HG03457 (cell line): ENCODE results near the gene UTP15.

ENCODE experiments used
- ATAC-seq: cut with Tn5 transposase; IDR thresholded peaks from one replicate; pipeline ENCODE4 v1.9.1; 2021; ENCODE audit warnings: moderate number of reproducible peaks; ENCODE audit not compliant: unreplicated experiment

Gene UTP15

DNA sequence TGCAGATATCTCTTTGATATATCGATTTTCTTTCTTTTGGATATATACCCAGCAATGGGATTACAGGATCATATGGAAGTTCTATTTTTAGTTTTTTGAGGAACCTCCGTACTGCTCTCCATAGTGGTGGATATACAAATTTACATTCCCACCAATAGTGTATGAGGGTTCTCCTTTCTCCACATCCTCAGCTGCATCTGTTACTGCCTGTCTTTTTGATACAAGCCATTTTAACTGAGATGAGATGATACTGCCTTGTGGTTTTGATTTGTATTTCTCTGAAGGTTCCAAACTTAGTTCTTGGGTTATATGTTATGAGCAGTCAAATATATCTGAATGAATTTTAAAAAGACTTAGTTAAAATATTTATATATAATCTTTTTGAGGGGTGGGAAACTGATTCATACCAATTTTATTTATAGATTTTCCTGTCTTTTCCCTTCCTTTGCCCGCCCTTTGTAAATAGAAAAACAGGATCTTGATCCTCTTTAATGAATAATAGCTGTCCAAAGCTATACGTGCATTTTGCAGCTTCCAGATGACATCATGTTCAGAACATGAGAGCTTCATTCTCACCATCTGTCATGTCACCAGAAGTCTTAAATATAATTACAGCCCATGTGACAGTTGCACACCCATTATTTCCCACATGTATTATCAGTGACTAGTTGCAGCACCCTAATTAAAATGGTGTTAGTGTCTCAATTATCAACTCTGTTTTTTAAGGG is 54.2 kb downstream of the UTP15 start:
- ATAC-seq, result no peak

DNA sequence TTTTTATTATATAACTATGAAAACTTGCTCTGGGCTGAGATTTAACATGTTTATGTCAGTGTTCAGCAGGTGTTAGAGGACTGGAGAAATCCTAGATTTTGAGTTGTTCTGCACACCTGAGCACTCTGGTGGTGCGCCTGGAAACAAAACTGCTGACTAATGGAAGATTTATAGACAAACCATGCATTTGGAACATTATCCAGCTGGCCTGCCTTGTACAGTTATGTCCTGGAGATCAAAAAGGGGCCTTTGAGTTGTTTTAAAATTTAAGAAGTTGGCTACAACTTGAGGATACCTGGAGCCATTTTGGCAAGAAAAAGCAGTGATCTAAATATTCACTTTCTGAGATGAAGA is 54.8 kb downstream of the UTP15 start:
- no peak for ATAC-seq

DNA sequence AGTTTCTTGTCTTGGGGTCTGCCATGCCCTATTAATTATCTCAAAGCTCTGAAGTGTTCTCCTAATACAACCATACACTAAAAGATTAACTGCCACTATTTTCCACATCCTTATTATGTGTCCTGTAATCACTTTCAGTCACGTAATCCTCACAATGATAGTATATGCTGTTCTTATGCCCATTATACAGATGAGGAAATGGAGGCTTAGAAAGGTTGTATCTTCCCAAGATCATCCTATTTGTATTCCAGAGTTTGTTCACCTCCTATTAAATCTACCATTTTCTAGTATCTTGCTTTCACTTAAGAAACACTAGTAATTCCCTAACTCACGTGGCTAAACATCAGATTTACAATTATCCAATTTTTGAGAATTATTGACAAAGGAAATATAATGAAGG is 57.5 kb downstream of the UTP15 start:
- ATAC-seq, result no peak

DNA sequence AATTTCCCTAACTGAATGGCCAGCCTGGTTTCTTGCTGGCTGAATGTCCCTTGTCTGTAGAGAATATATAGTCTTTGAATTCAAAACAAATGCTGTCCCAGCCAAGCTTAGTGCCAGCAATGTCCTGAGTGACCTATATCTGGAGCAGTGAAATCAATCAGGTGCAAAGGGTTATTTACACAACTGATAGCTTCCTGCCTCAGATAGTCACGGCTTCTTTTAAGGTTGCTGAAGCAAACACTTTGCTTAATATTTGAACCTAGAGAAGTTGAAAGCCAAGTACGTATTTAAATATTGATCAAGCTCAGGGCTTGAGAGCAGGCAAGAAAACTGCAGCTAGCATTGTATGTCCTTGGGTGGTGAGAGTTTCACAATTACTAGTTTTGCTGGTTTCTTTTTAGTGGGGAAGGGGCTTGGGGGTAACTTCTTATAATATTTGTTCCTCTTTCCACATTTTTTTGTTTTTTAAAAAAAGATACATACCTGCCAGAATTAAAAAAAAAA is 58.4 kb downstream of the UTP15 start:
- ATAC-seq, result no peak

DNA sequence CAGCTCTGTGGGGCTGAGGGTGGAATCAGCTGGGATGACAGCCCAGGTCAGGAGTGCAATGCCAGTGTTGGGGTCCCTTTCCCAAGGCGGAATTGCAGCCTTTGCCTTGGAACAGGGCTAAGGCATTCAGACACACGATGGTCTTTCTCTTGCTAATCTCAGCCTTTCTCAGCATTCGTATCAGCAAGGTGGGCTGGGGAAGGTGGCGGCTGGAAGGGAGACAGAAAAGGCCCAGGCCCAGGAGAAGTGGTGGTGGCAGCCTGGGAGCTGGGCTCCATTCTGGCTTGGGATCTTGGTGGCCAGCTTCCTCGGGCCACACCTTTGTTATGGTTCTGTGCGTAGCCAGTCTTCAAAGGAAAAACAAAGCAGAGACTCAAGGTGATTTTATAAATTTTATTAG is 59.3 kb downstream of the UTP15 start:
- ATAC-seq, result no peak

DNA sequence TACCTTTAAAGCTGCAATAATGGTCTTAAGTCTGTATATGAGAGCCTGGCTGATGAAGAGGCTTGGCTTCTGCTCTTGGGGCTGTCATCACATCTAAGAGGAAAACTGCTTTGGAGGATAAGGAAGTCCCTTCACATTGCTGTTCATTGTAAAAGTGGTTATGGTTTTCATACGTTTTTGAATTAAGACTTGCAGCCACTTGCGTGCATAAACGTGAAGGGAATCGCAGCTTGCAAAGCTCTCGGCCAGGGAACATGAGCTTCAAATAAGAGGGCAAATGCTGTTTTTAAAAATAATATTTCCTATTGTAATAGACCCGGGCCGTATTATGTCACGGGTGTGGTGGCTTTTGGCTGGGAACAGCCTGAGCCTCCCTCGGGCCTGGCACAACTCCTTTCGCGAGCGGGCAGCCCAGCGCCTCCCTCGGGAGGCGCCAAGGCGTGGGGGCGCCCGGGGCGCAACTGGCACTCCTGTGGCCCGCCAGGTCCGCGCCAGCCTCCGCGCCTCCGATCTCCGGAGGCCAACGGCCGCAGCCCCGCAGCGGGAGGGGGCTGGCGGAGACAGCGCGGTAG is 59.9 kb downstream of the UTP15 start:
- no peak for ATAC-seq

DNA sequence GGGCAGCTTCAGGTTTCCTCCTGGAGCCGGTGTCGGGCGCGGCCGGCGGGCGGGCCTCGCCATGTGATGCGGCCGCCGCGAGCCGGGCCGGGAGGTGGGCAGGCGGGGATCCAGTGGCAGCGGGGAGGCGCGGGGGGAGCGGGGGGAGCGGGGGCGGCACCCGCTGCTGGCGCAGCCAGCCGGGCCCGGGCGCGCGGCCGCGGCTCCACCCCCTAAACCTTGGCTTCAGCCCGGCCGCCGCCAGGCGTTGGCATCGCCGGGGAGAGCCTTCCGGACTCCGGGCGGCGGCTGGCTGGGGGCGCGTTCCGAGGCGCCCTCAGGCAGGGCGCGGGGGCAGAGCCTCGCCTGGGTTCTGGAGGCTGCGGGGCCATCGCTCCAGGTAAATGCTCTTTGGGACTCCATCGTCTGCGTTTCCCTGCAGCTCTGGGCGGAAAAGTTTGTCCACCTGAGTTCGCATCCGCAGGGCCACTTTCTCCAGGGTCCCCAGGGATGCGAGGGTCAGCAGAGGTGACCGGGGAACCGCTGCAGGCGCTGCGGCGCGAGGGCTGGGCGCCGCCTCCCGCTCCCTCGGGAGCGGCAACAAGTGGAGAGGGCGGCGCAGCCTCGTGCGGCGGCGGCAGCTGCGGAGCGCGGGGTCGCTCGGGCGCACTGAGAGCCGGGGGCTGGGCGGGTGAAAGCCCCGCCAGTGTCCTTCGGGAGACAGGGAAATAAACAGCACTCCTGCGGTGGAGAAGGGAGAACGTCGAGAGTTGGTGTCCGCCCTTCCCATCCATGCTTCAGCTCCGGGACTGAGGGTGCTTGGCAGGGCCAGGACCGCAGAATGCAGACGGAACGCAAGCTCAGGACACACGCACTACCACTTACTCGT is 60.6 kb downstream of the UTP15 start, which contains the start of gene ARHGEF28:
Gene ARHGEF28, plus strand, starts transcription at position 253 of the 868 bp plus-strand sequence. CDS start 58,656 bp downstream, outside the sequence.
- ATAC-seq, result no peak

DNA sequence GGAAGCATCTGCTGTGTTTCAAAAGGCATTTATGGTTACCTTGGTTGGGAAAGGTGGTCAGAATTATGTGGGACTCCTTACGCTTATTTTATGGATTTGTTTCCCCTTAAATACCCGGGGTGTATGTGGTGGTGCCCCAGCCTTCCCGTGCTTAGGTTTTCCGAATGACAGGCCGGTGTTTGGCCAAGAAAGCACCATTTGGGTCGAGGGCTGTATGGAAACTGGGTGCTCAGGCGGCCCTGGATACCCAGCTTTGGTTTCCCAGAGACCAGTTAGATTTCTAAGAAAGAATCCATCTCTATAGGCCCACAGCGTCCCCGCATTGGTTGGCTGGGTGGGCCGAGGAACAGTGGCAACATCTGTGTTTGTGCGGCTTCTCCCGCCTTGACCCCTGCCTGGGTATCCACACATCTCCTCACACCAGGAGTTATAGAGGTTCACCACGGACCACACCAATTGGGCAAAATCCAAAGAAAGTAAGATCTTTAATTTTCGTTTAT is 61.3 kb downstream of the UTP15 start:
- ATAC-seq, result no peak

DNA sequence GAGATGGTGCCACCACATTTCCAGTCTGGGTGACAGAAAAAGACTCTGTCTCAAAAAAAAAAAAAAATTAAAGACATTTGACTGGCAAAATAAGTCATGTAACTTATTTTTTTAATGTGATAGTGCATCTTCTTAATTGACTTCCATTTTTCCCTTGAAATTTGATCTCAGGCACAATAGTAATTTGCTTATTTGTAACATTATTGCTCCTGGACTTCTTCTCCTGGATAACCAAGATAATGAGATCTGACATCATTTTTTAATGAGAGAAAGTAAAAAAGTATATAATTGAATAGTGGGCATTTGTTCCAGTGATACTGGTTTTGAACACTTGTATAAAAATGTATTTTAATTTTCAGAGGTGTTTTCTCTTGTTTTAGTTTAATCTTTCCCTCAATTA is 63.9 kb downstream of the UTP15 start:
- ATAC-seq, result no peak

DNA sequence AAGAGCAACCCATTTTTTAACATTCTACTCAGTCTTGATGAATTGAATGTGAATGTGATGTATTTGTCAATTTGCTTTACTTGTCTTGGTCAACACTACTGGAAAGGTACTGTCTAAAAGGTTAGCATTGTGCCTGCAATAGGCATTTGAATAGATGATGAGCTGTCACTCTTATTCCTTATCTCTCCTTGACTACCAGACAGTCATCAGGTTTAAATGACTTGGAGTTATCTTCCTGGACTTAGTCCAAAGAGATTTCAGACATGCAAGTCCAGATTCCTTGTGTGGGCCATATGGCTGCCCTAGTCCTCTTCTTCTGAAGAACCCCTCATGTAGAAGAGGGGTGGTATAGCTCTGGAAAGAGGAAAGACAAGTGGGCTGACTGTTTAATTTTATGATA is 65.2 kb downstream of the UTP15 start:
- no peak for ATAC-seq

DNA sequence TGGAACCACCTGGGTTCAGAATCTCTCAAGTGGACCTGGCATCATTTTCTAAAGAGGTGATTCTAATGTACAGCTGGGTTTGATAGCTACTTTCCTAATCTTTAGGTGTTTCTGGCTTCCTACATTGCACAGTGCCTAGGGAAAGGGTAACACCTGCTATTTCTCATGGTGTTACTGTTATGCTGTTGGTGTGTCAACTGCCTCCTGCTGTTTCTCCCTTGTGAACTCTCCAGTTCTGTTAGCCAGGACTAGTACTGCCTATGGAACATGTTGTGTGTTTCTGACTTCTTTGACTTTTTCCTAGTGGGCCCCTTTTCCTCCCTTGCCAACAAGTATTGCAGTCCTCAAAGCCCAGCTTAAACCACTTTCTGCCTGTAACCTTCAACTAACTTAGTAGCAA is 66.0 kb downstream of the UTP15 start:
- ATAC-seq, result no peak
